Uterus (tissue), 2 donors: ENCODE data around the gene PTPN11.

Experiments used
- CTCF ChIP-seq, 4 experiments: fragments of 200-600 bp in 2 of 4; fragments of 450-650 bp in 2 of 4; sonication (generic) in 2 of 4; IDR thresholded peaks; one replicate each; pipeline ENCODE4 v1.5.1; 2016 to 2019; ENCODE audit warnings: antibody characterized with exemption in 4 of 4, mild to moderate bottlenecking in 2 of 4, moderate library complexity in 1 of 4
- POLR2A ChIP-seq, 2 donors: fragments of 450-650 bp; IDR thresholded peaks; one replicate each; pipeline ENCODE4 v1.6.1; 2016; ENCODE audit warnings: antibody characterized with exemption in 2 of 2, mild to moderate bottlenecking in 1 of 2, moderate library complexity in 1 of 2

DNA sequence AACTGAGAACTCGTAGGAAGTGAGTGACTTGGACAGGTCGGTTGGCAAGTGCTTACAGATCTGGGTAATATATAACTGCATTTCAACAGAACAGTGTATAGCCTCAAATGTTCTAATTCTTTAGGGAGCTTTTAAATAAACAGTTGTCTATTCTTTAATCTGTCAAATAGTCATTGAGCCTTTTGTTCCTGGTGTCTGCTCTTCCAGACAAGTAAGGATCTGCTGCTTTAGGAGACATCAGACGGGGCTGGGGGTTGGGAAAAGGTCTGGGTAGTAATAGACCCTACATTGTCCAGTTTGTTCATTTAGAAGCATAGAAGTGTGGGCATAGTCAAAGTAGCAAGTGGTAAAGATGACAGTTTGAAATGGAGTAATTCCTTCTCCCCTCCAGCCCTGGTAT lies 2.0 kb downstream of the PTPN11 start:
- TF ChIP-seq CTCF (IDR thresholded peaks at IDR 0.05): no peak
- TF ChIP-seq POLR2A (IDR thresholded peaks at IDR 0.05): no peak
